Gastrocnemius medialis (tissue), 4 donors: ENCODE measurements around the gene ICOS. TPM values are rescaled to one million over a fixed set of nuclear protein-coding genes. Genes with fewer than 3 reads are reported as not detected.

ENCODE experiments used
- ATAC-seq, 2 donors: fragments of 150-250 bp; one replicate each; pipeline ENCODE4 v1.9.1; 2016
- DNase-seq, 2 donors: peaks; one replicate each; pipeline ENCODE4 v3.0.0-alpha.2; 2019
- H3K27ac ChIP-seq, 4 donors: fragments of 200-600 bp; sonication (generic); 1 replicate in 1 of 4; 2 replicates in 3 of 4; pipeline ENCODE4 v1.5.1; 2016 to 2018; ENCODE audit warnings: mild to moderate bottlenecking in 2 of 4, moderate library complexity in 1 of 4
- H3K27me3 ChIP-seq, 3 donors: fragments of 200-600 bp; sonication (generic) in 2 of 3; 1 replicate in 1 of 3; 2 replicates in 2 of 3; pipeline versions ENCODE4 v1.5.1 to v1.6.0; 2016 to 2019; ENCODE audit warnings: mild to moderate bottlenecking in 1 of 3, moderate library complexity in 1 of 3
- H3K36me3 ChIP-seq, 2 donors: fragments of 200-600 bp; sonication (generic) in 1 of 2; one replicate each; pipeline ENCODE4 v1.5.1; 2017 to 2018
- H3K4me1 ChIP-seq, 2 donors: fragments of 200-600 bp; sonication (generic) in 1 of 2; one replicate each; pipeline ENCODE4 v1.5.1; 2016 to 2017; ENCODE audit warnings: mild to moderate bottlenecking in 2 of 2
- H3K4me3 ChIP-seq, 4 donors: fragments of 200-600 bp; sonication (generic) in 3 of 4; 1 replicate in 1 of 4; 2 replicates in 3 of 4; pipeline ENCODE4 v1.5.1; 2016 to 2019; ENCODE audit warnings: mild to moderate bottlenecking in 2 of 4
- H3K9me3 ChIP-seq, 3 donors: fragments of 200-600 bp; sonication (generic) in 2 of 3; 1 replicate in 1 of 3; 2 replicates in 2 of 3; pipeline ENCODE4 v1.5.1; 2016 to 2019
- CTCF ChIP-seq, 5 experiments: fragments of 450-650 bp in 3 of 5; fragments of 200-600 bp in 2 of 5; sonication (generic) in 2 of 5; IDR thresholded peaks in 4 of 5; conservative IDR thresholded peaks in 1 of 5; 1 replicate in 4 of 5; 2 replicates in 1 of 5; pipeline ENCODE4 v1.5.1; 2016 to 2019; ENCODE audit warnings: antibody characterized with exemption in 5 of 5, mild to moderate bottlenecking in 3 of 5, moderate library complexity in 3 of 5
- POLR2A ChIP-seq, 2 donors: fragments of 450-650 bp; IDR thresholded peaks; one replicate each; pipeline ENCODE4 v1.6.1; 2017; ENCODE audit warnings: antibody characterized with exemption in 2 of 2, mild to moderate bottlenecking in 2 of 2, moderate library complexity in 2 of 2
- in situ Hi-C, 4 donors: fragments of 200-750 bp; cut with MboI; loops; one replicate each; pipeline versions ENCODE4 v1.15.0 to v1.8.0; 2017; ENCODE audit warnings: low sequenced_read_pairs in 4 of 4
- intact Hi-C: fragments of 100-400 bp; cut with DNase I; formaldehyde crosslinking; loops from one replicate; pipeline ENCODE4 v1.15.1; 2023; ENCODE audit warnings: low total_unique reads
- total RNA-seq, 4 donors: library from RNA; depleted of rRNA; stranded (reverse); fragments of >200 nt; gene quantifications; one replicate each; pipeline versions ENCODE4 v1.1.0 to v1.2.3, GENCODE V29; 2016

The ICOS gene
- total RNA-seq, 4 donors from 2014 or later, result not detected

GRCh38 chr2:203897544-203897943 is 39.0 kb upstream of the ICOS start:
- Histone ChIP-seq H3K9me3 (peaks cover 0 to 4% (median 0%) of the 10 kb centered on the region in 3 donors), H3K4me1 (no peaks in the 10 kb centered on the region), H3K27ac (no peak overlapping the region), H3K4me3 (no peak overlapping the region), H3K27me3 (no peaks in the 10 kb centered on the region), H3K36me3 (no peaks in the 10 kb centered on the region)
- intact Hi-C loops, result no loop called here
- in situ Hi-C loops, result no loop called here
- ATAC-seq, result no peak
- no peak for TF ChIP-seq CTCF (IDR thresholded peaks at IDR 0.05 in 4 of 5, conservative IDR thresholded peaks at IDR 0.05 in 1 of 5)
- TF ChIP-seq POLR2A (IDR thresholded peaks at IDR 0.05), result no peak
- no peak for DNase-seq

- Histone ChIP-seq H3K4me3 (no peak overlapping the region), H3K4me1 (no peaks in the 10 kb centered on the region), H3K27me3 (no peaks in the 10 kb centered on the region), H3K36me3 (no peaks in the 10 kb centered on the region), H3K27ac (no peak overlapping the region), H3K9me3 (peaks cover 0 to 4% (median 0%) of the 10 kb centered on the region in 3 donors)
- intact Hi-C loops, result no loop called here
- DNase-seq (no peak), ATAC-seq (no peak)
- in situ Hi-C loops, result no loop called here
- TF ChIP-seq POLR2A (IDR thresholded peaks at IDR 0.05) (no peak), CTCF (IDR thresholded peaks at IDR 0.05 in 4 of 5, conservative IDR thresholded peaks at IDR 0.05 in 1 of 5) (no peak)
Observed at GRCh38 chr2:203898657-203899056, 37.9 kb upstream of the ICOS start.

- no peaks in the 10 kb centered on the region for H3K4me1 ChIP-seq
- H3K27me3 ChIP-seq, result no peaks in the 10 kb centered on the region
- no peak for ATAC-seq
- no peak overlapping the region for H3K27ac ChIP-seq
- DNase-seq, result no peak
- in situ Hi-C loops, result loop anchor here in 1 of 4 donors (25.0 kb wide), 1 partner anchor 413 kb away; no protein-coding TSS in a partner anchor
- intact Hi-C loops, result loop anchor here (1.0 kb wide), 1 partner anchor 19 kb away; no protein-coding TSS in a partner anchor
- no peak for TF ChIP-seq POLR2A (IDR thresholded peaks at IDR 0.05)
- no peak for TF ChIP-seq CTCF (IDR thresholded peaks at IDR 0.05 in 4 of 5, conservative IDR thresholded peaks at IDR 0.05 in 1 of 5)
- no peaks in the 10 kb centered on the region for H3K36me3 ChIP-seq
- no peak overlapping the region for H3K4me3 ChIP-seq
- peaks cover 0 to 4% (median 0%) of the 10 kb centered on the region in 3 donors for H3K9me3 ChIP-seq
Observed at GRCh38 chr2:203900253-203900652, 36.3 kb upstream of the ICOS start.

- H3K4me3 ChIP-seq, result no peak overlapping the region
Observed at GRCh38 chr2:203904022-203904421, 32.5 kb upstream of the ICOS start.

More at GRCh38 chr2:203904022-203904421, 32.5 kb upstream of the ICOS start:
- peaks cover 0 to 4% (median 0%) of the 10 kb centered on the region in 3 donors for H3K9me3 ChIP-seq
- H3K36me3 ChIP-seq, result no peaks in the 10 kb centered on the region
- H3K27me3 ChIP-seq, result no peaks in the 10 kb centered on the region
- TF ChIP-seq CTCF (IDR thresholded peaks at IDR 0.05 in 4 of 5, conservative IDR thresholded peaks at IDR 0.05 in 1 of 5) (no peak), POLR2A (IDR thresholded peaks at IDR 0.05) (no peak)
- in situ Hi-C loops, result loop anchor here in 1 of 4 donors (25.0 kb wide), 1 partner anchor 417 kb away; no protein-coding TSS in a partner anchor
- ATAC-seq, result peak; percentile 30 to 66
- peaks cover 6 to 12% of the 10 kb centered on the region in 2 donors for H3K4me1 ChIP-seq
- intact Hi-C loops, result no loop called here
- no peak for DNase-seq
- H3K27ac ChIP-seq, result no peak overlapping the region
